Nephron (organoid): ENCODE measurements around the gene WDR20.
"Not testable (repeated sequence)": the region's sequence is repeated elsewhere in the genome, so short reads cannot be mapped to it uniquely, and the experiment has no call there.

ENCODE experiments used
- H3K27ac Mint-ChIP-seq, 3 experiments: 2 replicates each; pipeline ENCODE4 v1.8.0; 2020; ENCODE audit warnings: mixed read lengths in 3 of 3, mild to moderate bottlenecking in 2 of 3, moderate library complexity in 1 of 3
- H3K27me3 Mint-ChIP-seq: 2 replicates; pipeline ENCODE4 v1.8.0; 2021; ENCODE audit warnings: low read depth, mild to moderate bottlenecking, moderate library complexity, mixed read lengths
- H3K36me3 Mint-ChIP-seq: 2 replicates; pipeline ENCODE4 v1.8.0; 2020; ENCODE audit warnings: low read depth, mixed read lengths
- H3K4me1 Mint-ChIP-seq: 2 replicates; pipeline ENCODE4 v1.8.0; 2020; ENCODE audit warnings: mixed read lengths
- H3K4me3 Mint-ChIP-seq, 3 experiments: 2 replicates each; pipeline ENCODE4 v1.8.0; 2020; ENCODE audit warnings: mild to moderate bottlenecking in 3 of 3, mixed read lengths in 3 of 3, moderate library complexity in 2 of 3
- H3K9me3 Mint-ChIP-seq: 2 replicates; pipeline ENCODE4 v1.8.0; 2020; ENCODE audit warnings: mixed read lengths
- CTCF ChIP-seq, 3 experiments: fragments of 200-600 bp; sonication (generic); IDR thresholded peaks; one replicate each; pipeline ENCODE4 v1.5.0; 2021; ENCODE audit warnings: antibody characterized with exemption in 3 of 3; ENCODE audit not compliant: unreplicated experiment in 3 of 3

WDR20 gene

GRCh38 chr14:102125546-102125945 is 14.2 kb upstream of the WDR20 start:
- H3K36me3 Mint-ChIP-seq = no peaks in the 10 kb centered on the region
- no peak for TF ChIP-seq CTCF (IDR thresholded peaks at IDR 0.05; ENCODE audit: unreplicated experiment in 3 of 3)
- peak overlapping the region; percentile 43 to 93 (median 46) for H3K27ac Mint-ChIP-seq
- no peaks in the 10 kb centered on the region for H3K27me3 Mint-ChIP-seq
- peaks cover 15% of the 10 kb centered on the region for H3K4me1 Mint-ChIP-seq
- H3K4me3 Mint-ChIP-seq = no peak overlapping the region
- H3K9me3 Mint-ChIP-seq = no peaks in the 10 kb centered on the region

DNA sequence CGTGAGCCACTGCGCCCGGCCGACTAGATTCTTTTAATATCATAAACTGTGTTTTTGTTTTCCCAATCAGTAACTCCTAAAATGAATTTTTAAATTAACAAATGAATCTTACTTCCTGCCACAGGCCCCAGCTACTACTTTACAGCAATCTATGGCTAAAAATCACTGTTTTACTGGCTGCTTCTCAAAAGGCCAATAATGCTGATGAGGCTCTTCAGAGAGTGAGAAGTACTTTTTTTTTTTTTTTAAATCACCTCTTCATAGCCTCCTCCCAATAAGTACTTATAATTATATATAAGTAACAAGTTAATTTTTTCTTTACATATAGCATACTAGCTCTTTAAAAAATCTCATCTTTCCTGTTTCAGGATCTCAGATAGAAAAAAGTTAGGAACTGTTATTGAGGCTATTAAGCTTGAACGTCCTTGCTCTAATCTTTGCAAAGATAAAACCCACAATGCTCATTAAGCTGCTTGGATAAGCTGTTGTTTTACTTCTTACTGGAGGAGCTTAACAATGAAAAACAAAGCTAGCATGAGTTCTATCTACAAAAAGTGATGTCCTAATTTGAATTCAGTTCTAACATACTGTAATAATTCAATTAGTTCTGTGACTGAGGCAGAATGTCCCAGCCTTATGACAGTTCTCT is 12.8 kb upstream of the WDR20 start:
- TF ChIP-seq CTCF (IDR thresholded peaks at IDR 0.05; ENCODE audit: unreplicated experiment in 3 of 3) = no peak
- Mint-ChIP-seq H3K4me3 (no peak overlapping the region), H3K36me3 (no peaks in the 10 kb centered on the region), H3K27ac (peak overlapping the region; percentile 46 to 93 (median 49)), H3K4me1 (peaks cover 15% of the 10 kb centered on the region), H3K27me3 (no peaks in the 10 kb centered on the region), H3K9me3 (no peaks in the 10 kb centered on the region)

GRCh38 chr14:102131741-102132140 is 8.0 kb upstream of the WDR20 start:
- Mint-ChIP-seq H3K36me3 (peaks cover 6% of the 10 kb centered on the region), H3K4me3 (no peak overlapping the region), H3K4me1 (peaks cover 6% of the 10 kb centered on the region), H3K27ac (no peak overlapping the region), H3K27me3 (no peaks in the 10 kb centered on the region), H3K9me3 (no peaks in the 10 kb centered on the region)
- no peak for TF ChIP-seq CTCF (IDR thresholded peaks at IDR 0.05; ENCODE audit: unreplicated experiment in 3 of 3)

DNA sequence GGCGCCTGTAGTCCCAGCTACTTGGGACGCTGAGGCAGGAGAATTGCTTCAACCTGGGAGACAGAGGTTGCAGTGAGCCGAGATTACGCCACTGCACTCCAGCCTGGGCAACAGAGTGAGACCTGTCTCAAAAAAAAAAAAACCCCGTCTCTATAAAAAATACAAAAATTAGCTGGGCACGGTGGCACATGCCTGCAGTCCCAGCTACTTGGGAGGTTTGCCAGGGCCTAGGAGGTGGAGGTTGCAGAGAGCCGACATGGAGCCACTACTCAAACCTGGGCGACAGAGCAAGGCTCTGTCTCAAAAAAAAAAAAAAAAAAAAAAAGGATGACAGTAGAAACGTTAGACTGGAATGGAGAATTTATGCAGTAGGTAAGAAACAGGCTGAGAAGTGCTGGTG is 5.7 kb upstream of the WDR20 start:
- peaks cover 10% of the 10 kb centered on the region for H3K4me1 Mint-ChIP-seq
- H3K9me3 Mint-ChIP-seq, H3K27ac Mint-ChIP-seq, H3K27me3 Mint-ChIP-seq, H3K4me3 Mint-ChIP-seq, H3K36me3 Mint-ChIP-seq: not testable (repeated sequence)

DNA sequence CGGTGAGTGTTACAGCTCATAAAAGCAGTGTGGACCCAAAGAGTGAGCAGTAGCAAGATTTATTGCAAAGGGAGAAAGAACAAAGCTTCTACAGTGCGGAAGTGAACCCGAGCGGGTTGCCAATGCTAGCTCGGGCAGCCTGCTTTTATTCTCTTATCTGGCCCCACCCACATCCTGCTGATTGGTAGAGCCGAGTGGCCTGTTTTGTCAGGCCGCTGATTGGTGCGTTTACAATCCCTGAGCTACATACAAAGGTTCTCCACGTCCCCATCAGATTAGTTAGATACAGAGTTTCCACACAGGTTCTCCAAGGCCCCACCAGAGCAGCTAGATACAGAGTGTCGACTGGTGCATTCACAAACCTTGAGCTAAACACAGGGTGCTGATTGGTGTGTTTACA is 5.0 kb upstream of the WDR20 start:
- H3K4me1 Mint-ChIP-seq = peaks cover 11% of the 10 kb centered on the region
- not testable (repeated sequence) for H3K4me3 Mint-ChIP-seq, H3K27me3 Mint-ChIP-seq, H3K27ac Mint-ChIP-seq, H3K9me3 Mint-ChIP-seq, H3K36me3 Mint-ChIP-seq

- not testable (repeated sequence) for H3K27ac Mint-ChIP-seq, H3K27me3 Mint-ChIP-seq, H3K4me3 Mint-ChIP-seq, H3K9me3 Mint-ChIP-seq, H3K36me3 Mint-ChIP-seq
- peaks cover 11% of the 10 kb centered on the region for H3K4me1 Mint-ChIP-seq
Measured at GRCh38 chr14:102135456-102135855, 4.2 kb upstream of the WDR20 start.

DNA sequence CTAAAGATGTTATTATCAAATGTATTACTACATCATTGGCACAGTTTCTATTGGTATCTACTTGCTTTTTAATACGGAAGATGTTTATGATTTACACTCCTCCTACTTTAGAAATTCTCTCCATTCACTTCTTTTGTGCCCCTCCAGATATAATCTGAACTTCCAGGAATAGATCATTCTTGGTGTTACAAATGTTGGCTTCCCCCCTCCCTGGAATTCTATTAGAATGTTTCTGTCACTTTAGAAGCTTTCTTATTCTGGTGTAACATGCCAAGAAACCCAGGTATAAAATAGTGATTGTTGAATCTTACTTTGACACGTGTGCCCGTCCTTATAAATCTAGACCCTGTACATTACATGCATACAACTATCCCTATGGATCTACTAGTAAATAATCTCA is 1.2 kb upstream of the WDR20 start:
- no peaks in the 10 kb centered on the region for H3K27me3 Mint-ChIP-seq
- peaks cover 19% of the 10 kb centered on the region for H3K4me1 Mint-ChIP-seq
- peak overlapping the region in 2 of 3 experiments; percentile 62 to 99 for H3K27ac Mint-ChIP-seq
- no peak for TF ChIP-seq CTCF (IDR thresholded peaks at IDR 0.05; ENCODE audit: unreplicated experiment in 3 of 3)
- peaks cover 6% of the 10 kb centered on the region for H3K36me3 Mint-ChIP-seq
- no peaks in the 10 kb centered on the region for H3K9me3 Mint-ChIP-seq
- H3K4me3 Mint-ChIP-seq = peak overlapping the region; percentile 99
